ENCODE results near the gene FUBP1. TPM values are rescaled to one million over a fixed set of nuclear protein-coding genes. Genes with fewer than 3 reads are reported as not detected.
"Not testable (repeated sequence)": the region's sequence is repeated elsewhere in the genome, so short reads cannot be mapped to it uniquely, and the experiment has no call there.

FUBP1 gene
- polyA plus RNA-seq, 3 donors = 287 to 396 (median 336) TPM

DNA sequence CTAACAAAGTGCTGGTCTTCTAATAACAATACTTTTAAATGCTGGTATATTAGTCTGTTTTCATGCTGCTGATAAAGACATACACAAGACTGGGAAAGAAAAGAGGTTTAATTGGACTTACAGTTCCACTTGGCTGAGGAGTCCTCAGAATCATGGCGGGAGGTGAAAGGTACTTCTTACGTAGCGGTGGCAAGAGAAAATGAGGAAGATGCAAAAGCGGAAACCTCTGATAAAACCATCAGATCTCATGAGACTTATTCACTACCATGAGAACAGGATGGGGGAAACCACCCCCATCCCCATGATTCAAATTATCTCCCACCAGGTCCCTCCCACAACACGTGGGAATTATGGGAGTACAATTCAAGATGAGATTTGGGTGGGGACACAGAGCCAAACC, 60.0 kb downstream of the FUBP1 start:
- not testable (repeated sequence) for DNase-seq (ENCODE audit: extremely low read depth in 1 of 11, low read depth in 9 of 11, low spot score in 4 of 11)

DNA sequence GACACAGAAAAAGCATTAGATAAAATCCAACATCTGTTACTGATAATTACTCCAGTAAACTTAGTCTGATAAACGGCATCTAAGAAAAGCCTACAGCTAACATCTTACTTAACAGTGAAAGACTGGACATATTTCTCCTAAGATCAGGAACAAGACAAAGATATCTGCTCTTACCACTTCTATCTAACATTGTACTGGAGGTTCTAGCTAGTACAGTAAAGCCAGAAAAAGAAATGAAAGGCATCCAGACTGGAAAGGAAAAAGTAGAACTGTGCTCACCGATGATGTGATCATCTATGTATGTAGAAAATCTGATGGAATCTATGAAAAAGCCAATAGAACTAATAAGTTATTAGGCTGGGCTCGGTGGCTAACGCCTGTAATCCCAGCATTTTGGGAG, 68.8 kb downstream of the FUBP1 start:
- DNase-seq (ENCODE audit: extremely low read depth in 1 of 11, low read depth in 9 of 11, low spot score in 4 of 11) = no peak

- no peak for DNase-seq (ENCODE audit: extremely low read depth in 1 of 11, low read depth in 9 of 11, low spot score in 4 of 11)
Observed at GRCh38 chr1:77906624-77907023, 72.2 kb downstream of the FUBP1 start.

DNA sequence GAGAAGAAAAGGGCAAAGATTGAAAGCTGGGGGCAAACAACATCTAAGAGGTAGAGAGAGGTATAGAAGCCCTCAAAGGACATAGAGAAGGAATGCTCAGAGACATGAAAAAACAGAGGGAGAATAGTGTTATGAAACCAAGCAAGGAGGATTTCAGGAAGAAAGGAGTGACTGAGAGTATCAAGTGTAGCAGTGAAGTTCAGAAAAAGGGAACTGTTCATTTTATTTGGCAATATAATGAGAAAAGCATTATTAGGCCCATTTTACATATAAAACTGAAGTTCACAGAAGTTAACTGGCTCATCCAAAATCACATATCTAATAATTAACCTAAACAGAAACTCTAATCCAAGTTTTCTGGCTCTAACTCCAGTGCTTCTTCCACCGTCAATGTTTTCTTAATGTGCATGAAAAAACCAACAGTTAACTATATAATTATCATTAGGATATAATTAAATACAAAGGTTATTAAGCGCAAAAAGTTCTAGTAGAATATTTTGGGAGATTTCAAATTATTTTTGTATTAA, 72.8 kb downstream of the FUBP1 start:
- DNase-seq (ENCODE audit: extremely low read depth in 1 of 11, low read depth in 9 of 11, low spot score in 4 of 11) = no peak

DNA sequence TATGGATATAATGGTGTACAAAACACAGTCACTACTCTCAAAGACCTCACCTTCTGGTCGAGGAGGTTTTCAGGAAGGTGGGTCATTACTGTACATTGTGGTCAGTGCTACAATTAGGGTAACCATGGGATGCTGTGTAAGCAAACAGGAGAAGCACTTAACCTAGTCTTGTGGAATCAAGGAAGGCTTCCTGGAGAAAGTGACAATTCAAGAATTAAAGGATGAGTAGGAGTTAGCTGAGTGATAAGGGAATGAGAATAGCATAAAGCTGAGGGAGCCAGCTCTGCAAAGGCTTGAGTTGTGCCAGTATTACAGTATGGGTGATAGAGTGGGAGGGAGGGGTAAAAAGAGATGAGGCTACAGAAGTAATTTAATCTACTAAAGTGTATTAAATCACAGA, 73.3 kb downstream of the FUBP1 start:
- no peak for DNase-seq (ENCODE audit: extremely low read depth in 1 of 11, low read depth in 9 of 11, low spot score in 4 of 11)

DNA sequence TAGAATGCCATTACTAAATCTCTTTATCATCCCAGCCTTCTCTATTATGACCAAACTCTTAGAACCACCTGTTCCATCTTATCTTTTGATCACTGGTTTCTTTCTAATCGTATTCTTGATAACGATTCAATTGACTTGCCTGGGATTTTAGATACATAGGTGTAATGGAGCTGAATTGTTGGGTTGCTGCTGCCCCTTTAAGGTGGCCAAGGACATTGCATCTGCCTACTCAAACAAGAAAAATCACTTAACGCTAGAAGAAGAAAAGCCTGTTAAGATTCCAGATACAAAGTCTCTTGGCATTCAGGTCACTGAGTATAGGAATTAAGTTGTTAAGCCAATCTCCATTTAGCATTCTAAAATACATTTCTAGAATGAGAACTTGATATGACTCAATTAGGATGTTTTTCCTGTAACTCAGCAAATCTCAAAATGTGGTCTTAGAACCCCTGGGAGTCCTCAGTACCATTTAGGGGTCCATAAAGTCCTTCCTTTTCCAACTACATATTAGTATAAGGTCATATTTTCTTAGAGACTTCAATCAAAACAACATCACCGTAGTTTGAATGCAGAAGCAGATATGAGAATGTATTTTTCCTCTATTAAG, 78.1 kb downstream of the FUBP1 start:
- peak in 8 of 11 donors; percentile 4 to 35 (median 22) for DNase-seq (ENCODE audit: extremely low read depth in 1 of 11, low read depth in 9 of 11, low spot score in 4 of 11)

DNA sequence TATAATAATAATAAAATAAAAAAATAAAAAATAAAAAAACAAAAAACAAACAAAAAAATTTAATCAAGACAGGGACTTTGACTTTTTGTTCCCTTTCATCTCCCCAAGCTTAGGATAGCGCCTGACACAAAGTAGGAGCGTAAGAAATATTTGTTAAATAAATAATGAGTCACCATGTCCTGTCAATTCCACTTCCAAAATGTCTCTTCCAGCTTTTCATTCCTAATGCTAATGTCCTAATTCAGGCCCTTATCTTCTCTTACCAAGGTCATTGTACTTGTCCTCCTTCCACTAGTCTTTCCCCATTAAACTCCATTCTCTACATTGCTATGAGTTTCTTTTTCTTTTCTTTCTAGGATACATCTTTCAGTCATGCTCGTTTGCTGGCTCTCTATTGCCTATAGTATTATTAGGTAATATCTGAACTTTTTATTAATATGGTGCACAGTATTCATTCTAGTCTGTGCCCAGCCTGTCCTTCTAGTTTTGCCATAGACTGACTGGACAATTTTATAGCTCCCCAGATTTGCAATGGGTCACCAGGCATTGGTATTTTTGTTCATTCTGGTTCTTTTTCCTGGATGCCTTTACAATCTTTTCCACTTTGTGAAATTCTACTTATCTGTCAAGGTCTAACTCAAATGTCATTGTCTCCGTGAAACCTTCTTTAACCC, 79.1 kb downstream of the FUBP1 start:
- no peak for DNase-seq (ENCODE audit: extremely low read depth in 1 of 11, low read depth in 9 of 11, low spot score in 4 of 11)

Other genes starting within 250 kb of the FUBP1 start
- gene USP33, start 219.2 kb downstream of the FUBP1 start, polyA plus RNA-seq (ENCODE audit: insufficient read length in 3 of 3) = 10 to 100 TPM; 69.1 to 95.2 (median 89.0) TPM
- gene MIGA1, start 199.4 kb downstream of the FUBP1 start, polyA plus RNA-seq (ENCODE audit: insufficient read length in 3 of 3) = 10 to 100 TPM; 15.7 to 23.3 (median 21.9) TPM
- gene NEXN, start 90.4 kb downstream of the FUBP1 start, polyA plus RNA-seq (ENCODE audit: insufficient read length in 3 of 3) = 10 to 100 TPM; 10.8 to 13.6 (median 13.3) TPM
- 10 to 100 TPM; 31.1 to 41.5 (median 41.1) TPM for gene DNAJB4, start 25.9 kb upstream of the FUBP1 start, polyA plus RNA-seq (ENCODE audit: insufficient read length in 3 of 3)
- 10 to 100 TPM; 15.8 to 20.7 (median 19.7) TPM for gene GIPC2, start 66.9 kb upstream of the FUBP1 start, polyA plus RNA-seq (ENCODE audit: insufficient read length in 3 of 3)